HG02588 (cell line): ENCODE results near the gene NFATC1.

Experiments
- ATAC-seq: cut with Tn5 transposase; IDR thresholded peaks from one replicate; pipeline ENCODE4 v1.9.1; 2021; ENCODE audit warnings: mild to moderate bottlenecking, moderate library complexity; ENCODE audit not compliant: unreplicated experiment

The NFATC1 gene

GRCh38 chr18:79388043-79388442, 7.7 kb upstream of the NFATC1 start:
- ATAC-seq: no peak

DNA sequence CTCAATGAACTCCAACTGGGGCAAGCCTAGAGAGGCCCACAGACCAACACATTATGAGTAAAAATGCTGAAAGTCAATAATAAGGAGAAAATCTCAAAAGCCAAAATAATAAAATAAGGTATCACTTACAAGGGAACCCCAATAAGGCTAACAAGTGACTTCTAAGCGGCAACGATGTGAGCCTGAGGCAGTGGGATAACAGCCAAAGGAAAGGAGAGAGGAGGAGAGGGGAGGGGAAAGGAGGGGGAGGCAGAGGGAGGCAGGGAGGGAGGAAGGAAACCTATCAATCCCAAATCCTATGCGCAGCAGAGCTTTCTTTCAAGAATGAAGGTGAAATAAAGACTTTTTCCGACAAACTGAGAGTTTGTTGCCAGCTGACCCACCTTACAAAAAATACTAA, 6.0 kb upstream of the NFATC1 start:
- ATAC-seq: no peak

- ATAC-seq: no peak
Observed at GRCh38 chr18:79392226-79392625, 3.5 kb upstream of the NFATC1 start.

- ATAC-seq: no peak
Observed at GRCh38 chr18:79393181-79393634, 2.5 kb upstream of the NFATC1 start.

DNA sequence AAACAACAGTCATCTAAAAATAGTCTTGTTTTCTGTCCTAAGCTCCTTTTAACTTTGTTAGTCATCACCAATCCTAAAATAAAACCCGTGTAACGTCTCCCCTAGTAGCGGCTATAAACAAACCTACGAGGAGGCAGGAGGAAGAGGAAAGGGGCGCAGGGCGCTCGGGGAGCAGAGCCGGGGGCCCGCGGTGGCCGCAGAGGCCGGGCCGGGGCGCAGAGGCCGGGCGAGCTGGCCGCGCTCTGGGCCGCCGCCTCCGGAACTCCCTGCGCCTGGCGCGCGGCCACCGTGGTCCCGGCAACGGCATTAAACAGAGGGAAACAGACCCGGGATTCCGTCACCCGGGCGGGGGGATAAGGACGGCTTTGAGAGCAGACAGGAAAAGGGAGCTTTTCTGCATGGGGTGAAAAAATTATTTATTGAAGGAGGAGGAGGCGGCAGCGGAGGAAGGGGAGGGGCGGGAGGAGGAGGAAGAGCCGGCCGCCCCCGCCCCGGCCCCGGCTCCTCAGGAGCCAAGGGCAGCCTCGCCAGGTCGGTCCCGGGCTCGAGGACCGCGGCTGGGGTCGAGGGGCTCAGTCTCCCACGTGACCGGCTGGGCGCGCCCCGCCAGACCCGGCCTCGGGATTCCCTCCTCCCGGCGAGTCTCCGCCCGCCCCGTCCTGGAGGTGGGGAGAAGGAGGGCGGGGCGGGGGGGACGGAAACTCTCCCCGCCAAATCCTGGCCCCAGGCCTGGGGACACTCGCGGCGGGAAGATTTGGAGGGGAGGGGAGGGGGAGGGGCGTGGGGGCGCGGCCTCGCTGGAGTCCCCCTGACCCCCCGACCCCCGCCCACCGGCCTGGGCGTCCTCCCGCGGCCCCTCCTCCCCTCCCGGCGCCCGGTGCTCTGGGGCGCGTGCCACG, 1.8 kb upstream of the NFATC1 start:
- no peak for ATAC-seq

GRCh38 chr18:79394534-79395307, 1.0 kb upstream of the NFATC1 start:
- no peak for ATAC-seq

GRCh38 chr18:79395308-79395640, 456 bp upstream of the NFATC1 start:
- ATAC-seq: no peak

DNA sequence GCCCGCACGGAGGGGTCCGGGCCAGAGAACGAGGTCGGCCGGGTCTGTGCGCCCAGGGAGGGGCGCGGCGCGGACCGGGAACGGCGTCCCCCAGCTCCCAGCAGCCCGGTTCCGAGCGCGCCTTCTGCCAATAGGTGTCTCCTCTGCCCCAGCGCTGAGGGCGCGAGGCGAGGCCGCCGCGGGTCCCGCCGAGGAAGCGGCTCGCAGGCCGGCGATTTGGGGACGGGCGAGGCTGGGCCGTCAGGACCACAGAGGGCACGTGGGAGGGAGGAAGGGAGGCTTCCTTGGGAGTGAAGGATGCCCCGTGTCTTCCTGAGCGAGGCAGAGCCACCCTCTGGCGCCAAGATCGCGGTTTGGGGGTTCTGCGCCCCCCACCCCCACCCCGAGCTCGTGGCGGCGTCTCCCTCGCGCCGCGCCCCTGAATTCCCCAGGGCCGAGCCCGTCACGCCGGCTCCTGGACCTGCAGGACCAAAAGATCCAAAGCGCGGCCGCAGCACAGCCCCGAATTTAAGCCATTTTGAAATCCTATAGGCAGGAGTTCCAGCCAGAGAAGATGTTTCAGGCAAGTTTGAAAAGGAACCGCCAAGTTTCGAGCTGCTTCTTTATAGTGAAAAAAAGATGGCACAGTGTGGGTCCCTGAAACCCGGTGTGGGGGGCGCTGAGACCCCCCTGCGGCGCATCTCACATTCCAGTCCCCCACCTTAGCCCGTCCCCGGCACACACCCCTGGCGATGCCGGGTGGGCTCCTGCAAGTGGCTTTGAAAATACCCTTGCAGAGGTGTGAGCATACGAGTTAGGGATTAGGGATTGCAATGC, 909 bp downstream of the NFATC1 start:
- ATAC-seq: no peak

DNA sequence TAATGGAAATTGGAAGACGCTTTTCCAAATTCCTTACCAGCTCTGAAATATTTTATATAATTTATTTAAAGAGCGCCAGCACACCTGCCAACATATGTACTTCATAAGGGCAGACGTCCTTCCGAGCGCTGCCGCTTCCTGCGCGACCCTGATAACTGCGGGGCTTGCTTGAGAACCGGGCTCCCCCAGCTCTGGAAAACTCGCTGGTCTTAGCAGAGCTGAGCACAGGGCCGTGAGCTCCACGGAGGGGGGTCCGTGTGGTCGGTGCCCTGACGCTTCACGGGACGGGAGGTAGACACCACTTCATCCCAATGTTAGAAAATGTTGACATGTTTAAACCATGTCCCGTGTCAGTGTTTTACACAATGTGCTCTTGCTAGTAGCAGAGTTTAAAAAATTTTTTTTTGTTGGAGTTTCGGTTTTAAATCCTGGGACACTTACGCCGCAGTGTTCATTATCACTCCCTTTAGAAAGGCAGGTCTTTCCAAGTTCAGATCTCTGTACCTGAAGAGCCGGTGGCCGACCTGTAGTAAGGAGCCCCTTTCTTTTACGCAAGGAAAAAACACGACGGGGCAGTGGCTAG, 1.6 kb downstream of the NFATC1 start:
- ATAC-seq: no peak

- no peak for ATAC-seq
Observed at GRCh38 chr18:79397830-79398761, 2.4 kb downstream of the NFATC1 start.

DNA sequence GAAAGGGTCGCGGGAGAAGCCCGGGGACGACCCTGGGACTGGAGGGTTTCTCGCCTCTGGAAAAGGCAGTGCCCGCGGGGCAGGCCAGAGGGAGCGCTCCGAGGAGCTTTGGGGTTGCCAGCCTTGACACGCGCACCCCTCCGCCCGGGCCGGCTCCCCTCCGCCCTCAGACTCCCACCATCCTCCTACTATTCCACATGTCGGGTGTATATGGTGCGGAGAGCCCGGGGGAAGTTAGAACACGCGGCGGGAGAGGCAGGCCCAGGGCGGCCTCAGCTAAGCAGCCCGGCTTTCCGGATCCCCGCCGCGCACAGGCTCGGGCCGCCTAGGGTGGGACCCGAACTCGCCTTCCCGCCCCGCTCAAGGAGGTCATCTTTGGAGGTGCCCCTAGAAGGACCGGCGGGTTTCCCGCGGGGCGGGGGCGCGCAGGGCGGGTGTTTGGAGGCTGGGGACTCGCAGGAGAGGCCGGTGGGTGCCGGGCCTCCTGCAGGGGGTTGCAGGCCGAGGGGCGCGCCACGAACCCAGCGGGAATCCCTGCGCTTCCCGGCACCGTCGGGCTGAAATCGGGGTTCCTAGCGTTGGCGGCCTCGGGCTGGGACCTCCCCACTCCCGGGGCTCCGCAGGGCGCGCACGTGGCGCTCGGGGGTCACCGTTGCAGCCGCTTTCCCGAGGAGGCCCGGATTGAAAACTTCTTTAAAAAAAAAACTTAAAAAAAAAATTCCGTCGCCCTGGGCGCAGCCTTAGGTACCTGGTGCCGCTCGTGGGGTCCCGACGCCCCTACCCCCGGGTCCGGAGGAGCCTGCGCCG, 3.7 kb downstream of the NFATC1 start:
- no peak for ATAC-seq

DNA sequence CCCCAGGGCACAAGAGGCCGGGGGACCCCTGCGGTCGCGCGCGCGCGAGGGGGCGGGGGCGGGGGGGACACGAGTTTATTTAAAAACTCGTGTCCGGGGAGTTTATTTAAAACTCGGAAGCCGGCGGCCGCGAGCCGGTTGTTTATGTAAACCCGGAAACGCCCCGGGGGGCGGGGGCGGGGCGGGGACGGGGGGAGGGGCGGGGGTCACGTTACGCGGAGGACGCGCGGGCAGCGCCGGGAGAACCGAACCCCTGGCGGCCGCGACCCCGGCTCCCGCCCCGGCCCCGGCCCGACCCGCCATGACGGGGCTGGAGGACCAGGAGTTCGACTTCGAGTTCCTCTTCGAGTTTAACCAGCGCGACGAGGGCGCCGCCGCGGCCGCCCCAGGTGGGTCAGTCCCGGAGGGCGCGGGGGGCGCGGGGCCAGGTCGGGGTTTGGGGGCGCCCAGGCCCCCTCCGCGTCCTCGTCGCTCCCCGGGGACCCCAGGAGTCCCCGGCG, 4.4 kb downstream of the NFATC1 start:
- ATAC-seq: no peak

GRCh38 chr18:79400591-79401381, 5.1 kb downstream of the NFATC1 start:
- ATAC-seq: no peak

- ATAC-seq: no peak
Observed at GRCh38 chr18:79401494-79402208, 5.9 kb downstream of the NFATC1 start.

GRCh38 chr18:79402209-79402576, 6.5 kb downstream of the NFATC1 start:
- no peak for ATAC-seq

- ATAC-seq: no peak
Observed at GRCh38 chr18:79402977-79403722, 7.4 kb downstream of the NFATC1 start.
